NCI-H2196 treated with DMSO at 0.1 percent for 48 hours (cell line): ENCODE results near the gene ZFP90.
A peak's percentile ranks its signal among the peaks of the same experiment; 100 is the strongest.
"Not testable (repeated sequence)": the region's sequence is repeated elsewhere in the genome, so short reads cannot be mapped to it uniquely, and the experiment has no call there.

ENCODE experiments used
- DNase-seq: peaks from one replicate; lab custom pipeline; 2025; ENCODE audit not compliant: unreplicated experiment; lab: John Stamatoyannopoulos, UW

Gene ZFP90

DNA sequence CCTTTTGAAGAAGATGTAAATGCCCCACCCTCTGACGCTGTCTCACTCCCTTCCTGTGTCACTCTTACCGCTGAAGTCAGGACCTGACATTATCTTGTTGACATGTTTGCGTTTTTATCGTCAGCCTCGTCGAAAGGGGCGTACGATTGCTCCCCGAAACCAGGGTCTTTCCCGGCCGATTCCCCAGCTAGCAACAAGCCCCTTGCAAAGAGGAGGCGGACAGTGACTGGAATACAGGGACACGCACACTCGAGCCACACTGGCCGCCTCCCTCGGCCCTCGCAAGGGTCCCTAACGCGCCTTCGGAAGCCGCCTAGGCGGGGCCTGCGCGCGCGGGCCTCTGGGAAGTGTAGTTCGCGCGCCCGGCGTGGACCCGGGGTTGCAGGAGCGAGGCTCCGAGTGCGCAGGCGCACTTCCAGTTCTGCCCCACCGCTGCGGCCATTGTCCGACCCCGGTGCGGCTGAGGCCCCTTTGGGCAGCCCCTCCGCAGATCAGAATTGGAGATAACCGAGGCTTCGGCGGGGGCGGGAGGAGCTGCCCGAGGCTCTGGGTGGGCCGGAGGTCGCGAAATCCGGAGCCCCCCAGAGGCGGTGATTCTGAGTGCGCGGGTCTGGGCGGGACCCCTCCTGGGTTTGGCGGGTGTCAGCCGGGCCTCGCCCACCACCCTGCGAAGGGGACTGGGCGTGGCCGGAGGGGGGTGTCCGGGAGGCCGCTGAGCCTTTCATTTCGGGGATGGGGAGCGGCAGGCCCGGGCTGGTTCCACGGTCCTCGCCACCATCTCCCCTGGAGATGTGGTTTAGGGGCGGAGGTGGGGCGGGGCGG, at the start of gene ZFP90:
TSS of gene ZFP90 (plus strand) at position 412 of the 822 bp plus-strand sequence. CDS start 502 bp downstream, outside the sequence.
- peak; percentile 49 for DNase-seq

DNA sequence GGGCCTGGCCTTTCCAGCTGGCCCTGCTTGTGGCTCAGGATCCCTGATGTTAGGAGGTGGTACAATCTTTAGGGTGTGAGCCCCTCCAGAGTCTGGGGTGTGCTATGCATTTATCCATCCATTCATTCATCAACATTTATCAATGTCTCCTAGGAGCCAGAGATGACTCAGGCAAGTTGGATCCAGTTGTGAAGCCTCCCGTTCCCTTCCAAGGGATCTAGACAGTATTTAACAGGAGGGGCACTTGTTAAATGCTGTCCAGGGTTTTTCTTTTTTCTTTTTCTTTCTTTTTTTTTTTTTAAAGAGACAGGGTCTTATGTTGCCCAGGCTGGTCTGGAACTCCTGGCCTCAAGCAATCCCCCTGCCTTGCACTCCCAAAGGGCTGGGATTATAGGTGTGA, 48.7 kb upstream of the ZFP90 start:
- DNase-seq, result no peak

DNA sequence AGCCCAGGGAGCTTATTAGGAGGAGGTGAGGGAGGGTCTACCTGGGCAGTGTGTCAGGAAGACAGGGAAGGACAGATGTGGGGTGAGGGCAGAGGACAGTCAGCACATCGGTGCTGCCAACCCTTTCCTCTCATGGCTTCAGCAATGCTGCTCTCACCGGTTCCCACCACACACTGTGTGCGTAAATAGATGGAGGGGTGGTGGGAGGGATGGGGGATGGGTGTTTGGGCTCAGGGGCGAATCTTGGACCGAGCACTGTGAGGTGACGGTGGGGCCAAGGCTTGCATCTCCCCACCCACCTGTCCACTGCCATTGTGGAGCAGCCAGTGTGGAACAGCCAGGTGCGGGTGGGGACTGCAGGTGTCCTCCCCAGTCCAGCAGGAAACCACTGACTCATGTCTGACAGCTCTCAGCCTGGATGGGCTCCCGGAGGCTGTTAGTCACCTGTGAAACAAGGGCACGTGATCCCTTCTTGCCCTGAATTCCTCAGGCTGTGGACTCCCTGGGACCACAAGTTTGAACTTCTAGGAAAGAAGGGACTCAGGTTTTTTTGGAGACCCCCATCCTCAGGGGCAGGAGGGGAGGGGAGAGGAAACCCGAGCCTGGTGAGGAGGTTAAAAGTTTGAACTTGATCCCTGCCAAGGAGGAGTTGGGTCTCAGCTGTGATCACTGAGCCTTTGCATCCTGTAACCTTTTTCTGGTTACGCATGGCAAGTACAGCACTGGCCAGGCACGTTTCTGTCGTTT, 48.1 kb upstream of the ZFP90 start:
- peak; percentile 28 for DNase-seq

DNA sequence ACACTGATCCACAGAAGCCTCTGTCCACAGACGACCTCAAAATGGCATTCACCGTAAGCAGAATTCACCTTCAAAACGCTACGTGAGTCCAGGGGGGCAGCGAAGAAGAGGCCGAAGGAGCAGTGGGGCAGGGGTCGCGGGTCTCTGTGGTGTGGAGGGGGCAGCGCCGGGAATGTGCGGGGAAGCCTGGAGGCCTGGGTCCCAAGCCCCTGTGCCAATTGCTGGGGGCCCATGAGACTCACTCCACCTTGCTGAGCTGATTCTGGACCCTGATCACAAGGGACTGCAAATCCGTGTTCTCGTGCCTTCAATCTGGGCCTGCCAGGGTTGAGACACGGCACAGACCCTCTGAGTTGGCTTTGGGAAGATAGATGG, 47.5 kb upstream of the ZFP90 start:
- no peak for DNase-seq

DNA sequence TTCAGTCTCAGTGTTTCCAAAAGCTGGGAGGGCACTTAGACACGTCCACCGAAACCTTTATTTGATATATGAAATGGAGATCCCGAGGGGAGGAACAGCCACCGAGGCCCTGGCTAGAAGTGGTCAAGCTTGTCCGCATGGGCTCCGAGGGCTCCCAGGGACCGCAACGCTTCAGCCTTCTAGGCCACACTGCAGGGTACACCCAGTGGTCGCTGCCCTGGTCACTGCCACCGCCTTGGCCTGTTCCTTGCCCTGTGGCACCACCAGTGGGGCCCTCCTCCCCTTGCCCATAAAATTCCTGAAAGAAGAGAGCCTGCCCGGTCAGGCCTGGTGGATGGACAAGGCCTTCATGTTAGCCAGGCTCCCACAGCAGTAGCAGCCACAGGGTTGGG, 46.9 kb upstream of the ZFP90 start:
- DNase-seq, result no peak

DNA sequence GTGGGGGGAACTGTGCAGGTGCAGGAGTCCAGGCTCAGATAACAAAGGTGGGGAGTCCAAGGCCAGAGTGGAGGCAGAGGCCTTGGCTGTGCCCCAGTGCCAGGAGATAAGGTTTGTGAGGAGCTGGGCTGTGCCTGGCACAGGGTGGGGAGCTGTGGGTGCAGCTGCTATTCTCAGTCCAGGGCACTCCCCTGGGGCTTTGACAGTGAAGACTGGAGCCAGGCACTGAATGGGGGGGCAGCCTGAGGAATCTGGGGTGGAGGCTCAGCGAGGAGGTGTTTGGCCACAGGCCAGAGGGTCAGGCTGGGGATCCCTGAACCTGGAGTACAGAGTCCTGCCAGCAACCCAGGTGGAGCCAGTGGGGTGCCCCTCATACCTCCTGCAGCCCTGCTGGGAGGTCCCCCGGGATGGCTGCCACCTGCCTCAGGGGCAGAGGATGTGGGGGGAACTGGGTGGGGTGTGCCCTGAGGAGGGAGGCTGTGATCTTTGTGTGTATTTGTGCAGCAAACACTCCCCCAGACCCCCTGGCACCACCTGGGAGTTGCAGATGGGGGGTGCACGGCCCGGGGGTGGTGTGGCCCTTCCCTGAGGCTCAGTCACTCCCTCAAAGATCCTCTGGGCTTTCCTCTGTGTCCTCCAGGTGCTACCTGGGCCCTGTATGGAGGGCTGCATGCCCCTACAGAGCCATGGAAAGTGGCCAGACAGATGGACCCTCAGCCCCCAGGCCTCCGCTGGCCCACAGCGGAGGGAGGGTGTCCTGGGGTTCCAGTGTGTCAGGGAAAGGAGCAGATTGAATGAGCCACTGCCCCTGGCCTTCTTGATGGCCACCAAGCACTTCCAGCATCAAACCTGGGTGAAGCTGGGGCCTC, 46.3 kb upstream of the ZFP90 start:
- DNase-seq, result no peak

DNA sequence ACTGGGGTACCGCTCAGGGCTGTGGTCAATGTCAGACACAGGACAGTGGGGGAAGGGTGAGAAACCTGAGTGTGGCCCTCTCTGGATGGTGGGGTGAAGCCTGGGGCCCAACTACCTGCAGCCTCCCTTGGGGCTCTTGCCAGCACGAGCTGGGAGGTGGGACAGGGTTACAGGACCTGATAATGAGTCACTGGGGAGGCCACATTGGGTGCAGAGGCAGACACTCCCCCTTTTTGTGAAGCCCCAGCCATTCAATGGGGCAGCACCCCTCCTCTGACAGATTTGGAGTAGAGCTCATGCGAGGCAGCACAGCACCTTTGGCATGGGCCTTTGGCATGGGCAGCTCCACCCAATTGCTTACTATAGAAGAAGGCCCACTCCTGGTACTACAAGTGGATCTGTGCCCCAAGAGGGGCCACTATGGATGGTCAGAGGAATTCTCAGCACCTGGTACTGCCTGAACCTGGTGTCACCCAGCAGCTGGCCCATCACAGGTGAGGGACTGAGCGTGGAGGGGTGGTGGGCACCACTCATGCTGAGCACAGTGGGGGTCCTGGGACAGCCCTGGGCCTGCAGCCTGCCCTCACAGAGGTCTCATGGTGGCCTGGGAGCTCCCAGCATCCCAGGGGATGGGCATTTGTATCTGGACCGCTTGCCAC, 45.5 kb upstream of the ZFP90 start:
- no peak for DNase-seq

DNA sequence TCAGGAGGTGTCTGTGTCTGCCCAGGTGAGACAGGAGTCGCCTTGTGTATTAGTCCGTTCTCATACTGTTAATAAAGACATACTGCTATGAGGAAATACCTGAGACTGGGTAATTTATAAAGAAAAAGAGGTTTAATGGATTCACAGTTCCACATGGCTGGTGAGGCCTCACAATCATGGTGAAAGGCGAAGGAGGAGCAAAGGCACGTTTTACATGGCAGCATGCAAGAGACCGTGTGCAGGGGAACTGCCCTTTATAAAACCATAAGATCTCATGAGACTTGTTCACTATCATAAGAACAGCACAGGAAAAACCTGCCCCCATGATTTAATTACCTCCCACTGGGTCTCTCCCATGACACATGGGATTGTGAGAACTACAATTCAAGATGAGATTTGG, 44.8 kb upstream of the ZFP90 start:
- DNase-seq, result not testable (repeated sequence)

DNA sequence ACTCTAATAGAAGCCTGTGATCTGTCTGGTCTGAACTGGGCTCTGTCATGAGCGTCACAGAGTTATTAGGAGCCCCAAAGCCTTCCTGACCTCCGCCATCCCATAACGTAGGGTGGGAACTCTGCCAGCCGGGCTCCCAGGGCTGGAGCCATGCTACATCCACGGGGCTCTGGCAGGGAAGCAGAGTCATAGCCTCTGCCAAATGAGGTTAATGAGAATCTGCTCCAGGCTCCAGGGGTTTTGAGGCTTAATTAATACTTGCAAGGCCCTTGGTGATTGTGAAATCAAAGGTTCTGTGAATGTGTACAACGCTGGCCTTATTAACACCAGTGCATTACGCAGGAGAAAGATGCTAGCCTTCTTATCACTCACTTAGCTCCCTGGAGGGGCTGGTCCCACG, 42.4 kb upstream of the ZFP90 start:
- DNase-seq, result no peak

DNA sequence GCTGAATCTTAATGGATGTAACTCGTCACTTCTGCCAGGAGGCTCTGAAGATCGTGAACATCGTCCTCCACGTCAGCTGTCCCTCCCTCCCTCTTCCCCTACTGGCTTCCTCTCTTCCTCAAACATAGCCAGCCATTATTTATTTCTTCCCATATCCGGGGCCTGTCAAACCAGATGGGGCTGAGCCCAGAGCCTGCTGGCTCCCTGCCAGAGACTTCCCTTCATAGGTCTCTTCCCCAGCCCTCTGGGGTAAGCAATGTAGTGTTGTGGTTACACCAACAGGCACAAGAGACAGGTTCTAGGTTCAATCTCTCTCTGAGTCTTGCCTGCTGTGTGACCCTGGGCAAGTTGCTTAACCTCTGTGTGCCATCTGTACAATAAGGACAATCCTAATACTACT, 40.1 kb upstream of the ZFP90 start:
- no peak for DNase-seq

DNA sequence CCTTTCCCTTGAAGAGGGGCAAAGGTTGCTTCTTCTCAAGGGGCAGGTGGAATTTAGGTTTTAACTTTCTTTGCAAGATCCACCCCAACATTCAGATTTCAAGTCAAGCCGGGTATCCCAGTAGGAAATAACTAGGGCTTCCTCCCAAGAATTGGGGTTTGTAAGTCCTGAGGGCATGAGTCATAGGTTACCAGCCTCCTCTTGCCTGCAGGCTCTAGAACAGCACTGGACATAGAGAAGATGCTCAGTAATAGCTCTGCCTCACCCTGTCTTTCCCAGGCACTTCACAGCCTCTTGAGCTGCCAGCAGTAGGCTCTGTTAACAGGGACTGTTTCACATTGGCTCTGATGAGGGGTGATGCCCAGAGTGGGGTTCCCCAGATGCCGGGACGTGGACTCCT, 35.8 kb upstream of the ZFP90 start:
- no peak for DNase-seq

DNA sequence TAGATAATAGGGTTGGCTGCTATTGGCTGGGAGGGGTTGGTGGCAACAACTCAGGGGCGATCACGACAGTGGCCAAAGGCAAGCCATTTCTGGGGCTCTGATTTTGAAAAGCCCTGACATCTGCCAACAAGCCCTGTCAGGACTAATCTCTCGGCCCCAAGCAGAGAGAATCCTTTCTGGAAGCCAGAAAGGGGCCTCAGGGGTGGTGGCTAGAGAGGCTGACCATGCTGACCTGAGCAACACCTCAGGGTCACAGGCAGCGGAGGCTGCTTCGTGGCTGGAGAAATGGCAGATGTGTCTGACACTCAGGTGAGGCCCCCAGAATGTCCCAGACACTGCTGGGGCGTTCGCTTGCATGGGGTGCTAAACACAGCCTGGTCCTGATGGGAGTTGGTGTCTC, 35.0 kb upstream of the ZFP90 start:
- DNase-seq, result no peak

DNA sequence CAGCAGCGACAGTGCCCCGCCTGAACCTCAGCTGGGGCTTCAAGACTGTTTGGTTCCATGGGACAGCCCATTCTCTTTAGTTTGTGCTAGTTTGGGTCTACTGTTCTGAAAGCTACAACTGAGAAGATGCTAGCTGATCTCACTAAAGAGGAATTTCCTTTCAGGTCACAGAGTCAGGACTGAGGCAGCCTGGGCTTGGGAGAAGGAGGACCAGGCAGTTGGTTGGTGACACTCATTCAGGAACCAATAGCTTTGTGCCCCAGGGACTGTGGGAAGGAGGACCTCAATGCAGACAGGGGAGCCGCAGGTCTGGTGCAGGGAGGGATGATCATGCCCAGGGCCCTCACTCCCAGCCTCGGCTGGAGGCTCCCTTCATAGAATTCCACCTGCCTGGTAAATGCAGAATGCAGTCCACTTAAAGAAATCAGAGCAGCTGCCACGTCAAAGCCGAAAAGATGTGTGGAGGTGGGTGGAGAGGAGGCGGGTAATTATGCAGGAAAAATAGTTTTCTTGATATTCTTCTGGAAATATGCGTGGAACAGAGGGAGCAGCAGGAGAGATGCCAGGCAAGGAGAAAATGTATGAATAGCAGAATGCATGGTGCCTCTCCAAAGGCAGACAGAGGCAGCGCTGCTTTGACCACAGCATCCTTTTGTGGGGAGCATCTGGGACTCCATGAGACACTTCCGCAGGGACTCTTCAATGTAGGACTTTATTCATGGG, 32.6 kb upstream of the ZFP90 start:
- DNase-seq, result no peak

DNA sequence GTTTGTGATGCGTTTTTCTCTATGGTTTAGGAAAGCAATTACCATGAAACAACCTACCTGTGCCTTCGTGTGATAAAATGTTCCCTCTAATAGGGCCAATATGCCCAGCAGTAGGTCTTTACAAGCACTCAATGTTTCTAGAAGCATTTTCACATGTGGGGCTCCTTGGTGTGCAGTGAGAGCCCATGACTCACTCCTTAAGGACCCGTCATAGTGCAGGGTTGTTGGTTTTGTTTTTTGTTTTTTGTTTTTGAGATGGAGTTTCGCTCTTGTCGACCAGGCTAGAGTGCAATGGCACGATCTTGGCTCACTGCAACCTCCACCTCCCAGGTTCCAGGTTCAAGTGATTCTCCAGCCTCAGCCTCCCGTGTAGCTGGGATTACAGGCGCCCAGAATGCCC, 31.1 kb upstream of the ZFP90 start:
- DNase-seq, result no peak

DNA sequence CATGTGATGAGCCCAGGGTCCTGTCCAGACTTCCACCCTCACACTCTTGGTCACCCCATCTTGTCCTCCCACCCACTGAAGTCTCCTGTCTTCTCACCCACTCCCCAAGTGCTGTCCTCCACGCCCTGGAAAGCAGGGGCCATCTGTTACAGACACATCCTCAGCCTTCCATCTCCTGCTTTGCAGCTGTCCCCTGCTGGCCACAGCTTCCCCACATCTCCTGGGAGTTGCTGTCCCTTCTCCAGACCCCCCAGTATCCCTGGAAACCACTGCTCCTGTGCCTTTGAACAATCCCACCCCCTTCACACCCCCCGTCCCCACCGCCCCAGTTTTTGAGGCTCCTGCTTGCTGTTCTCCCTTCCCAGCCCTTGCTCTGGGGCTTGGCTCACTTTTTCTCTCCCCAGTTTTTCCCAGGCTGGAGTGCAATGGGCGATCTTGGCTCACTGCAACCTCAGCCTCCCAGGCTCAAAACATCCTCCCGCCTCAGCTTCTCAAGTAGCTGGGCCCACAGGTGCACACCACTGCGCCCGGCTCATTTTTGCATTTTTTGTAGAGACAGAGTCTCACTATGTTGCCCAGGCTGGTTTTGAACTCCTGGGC, 30.4 kb upstream of the ZFP90 start:
- DNase-seq, result no peak

DNA sequence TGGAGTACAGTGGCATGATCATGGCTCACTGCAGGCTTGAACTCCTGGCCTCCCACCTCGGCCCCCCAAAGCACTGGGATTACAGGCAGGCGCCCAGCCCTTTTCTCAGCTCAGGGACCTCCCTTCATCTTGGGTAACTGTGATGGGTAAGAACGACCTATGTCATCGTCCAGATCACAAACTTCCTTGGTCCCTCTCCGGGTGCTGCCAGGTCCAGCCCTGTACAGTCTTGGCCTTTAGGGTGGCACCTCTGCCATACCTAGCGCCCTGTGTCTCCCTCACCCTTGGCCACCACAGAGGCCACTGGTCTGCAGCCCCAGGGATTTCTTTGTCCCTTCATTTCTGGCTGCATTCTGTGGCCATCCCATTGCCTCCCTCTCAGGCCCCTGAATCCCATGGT, 29.7 kb upstream of the ZFP90 start:
- DNase-seq, result no peak

DNA sequence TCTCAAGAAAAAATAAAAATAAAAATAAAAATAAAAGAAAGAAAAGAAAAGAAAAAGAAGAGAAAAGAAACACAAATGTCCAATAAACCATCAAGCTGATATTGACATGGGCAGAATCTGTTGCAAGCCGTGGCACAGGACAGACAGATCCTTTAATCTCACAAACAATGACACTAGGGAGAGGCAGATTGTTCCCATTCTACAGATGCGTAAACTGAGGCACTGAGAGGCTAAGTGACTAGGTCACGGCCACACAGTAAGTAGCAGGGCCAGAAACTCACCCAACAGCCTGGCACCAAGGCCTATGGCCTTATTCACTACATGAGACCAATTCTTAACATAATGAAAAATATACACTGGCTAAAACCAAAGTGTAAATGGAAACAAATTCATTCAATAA, 28.3 kb upstream of the ZFP90 start:
- no peak for DNase-seq

DNA sequence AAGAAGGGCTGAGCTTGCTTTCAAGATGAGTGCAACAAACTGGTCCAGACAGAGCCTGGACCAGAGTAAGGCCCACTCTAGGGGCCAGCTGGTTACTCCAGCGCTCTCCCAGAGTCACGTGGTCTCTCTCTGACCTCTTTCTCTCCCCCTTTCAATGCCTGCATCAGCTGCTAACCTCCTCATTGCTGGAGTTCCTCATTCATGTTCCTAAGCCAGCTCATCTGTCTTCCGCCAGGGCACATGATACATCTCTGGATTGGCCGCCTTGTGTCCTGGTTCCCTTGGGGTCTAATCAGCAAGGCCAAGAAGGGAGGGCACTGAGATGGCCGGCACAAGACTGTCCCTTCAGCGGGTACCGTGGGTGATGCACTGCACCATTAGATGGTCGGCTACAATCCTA, 26.9 kb upstream of the ZFP90 start:
- DNase-seq, result no peak

DNA sequence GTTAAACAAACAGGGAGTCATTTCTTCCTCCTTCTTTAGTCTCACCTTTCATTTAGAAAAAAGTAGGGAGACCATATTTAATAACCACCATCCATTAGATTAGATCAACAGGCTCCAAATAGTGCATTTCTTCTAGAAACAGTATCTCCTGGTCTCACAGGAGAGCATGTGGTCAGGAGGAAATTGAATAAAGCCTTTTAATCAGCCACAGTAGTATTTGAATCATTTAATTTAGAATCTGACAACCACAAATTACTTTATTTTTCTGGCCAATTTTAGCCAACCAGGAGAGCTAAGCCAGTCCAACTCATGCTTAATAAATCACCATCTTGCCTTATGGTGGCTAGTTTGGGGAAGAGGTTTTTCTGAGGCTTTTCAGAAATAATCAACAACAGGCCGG, 26.3 kb upstream of the ZFP90 start:
- DNase-seq, result no peak

DNA sequence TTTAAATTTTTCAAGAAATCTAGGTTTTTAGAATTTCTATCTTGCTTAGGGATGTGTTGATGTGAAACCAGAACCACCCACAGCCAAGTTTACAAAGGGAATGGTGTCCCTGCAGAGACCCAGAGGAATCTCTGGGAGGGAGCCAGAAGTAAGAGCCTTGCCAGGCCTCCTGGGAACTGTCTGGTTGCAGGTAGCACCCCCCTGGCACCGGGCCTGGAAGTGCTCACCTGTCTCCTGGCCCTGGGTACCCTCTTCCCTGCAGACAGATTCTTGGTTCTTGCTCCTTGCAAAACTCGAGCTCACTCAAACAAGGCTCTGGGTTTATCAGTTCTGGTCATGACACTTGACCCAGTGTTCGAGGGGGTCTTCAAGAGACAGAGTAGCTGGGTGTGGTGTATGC, 24.6 kb upstream of the ZFP90 start:
- no peak for DNase-seq
